GM23248 (cell line): ENCODE data around the gene NUDC.

Experiments
- EZH2 ChIP-seq: fragments of 200-600 bp; sonication (generic); IDR thresholded peaks from 2 replicates; pipeline ENCODE4 v1.6.1; 2018; ENCODE audit warnings: antibody characterized with exemption, mild to moderate bottlenecking; ENCODE audit not compliant: insufficient read depth, poor library complexity, severe bottlenecking
- EZH2phosphoT487 ChIP-seq: fragments of 200-600 bp; sonication (generic); IDR thresholded peaks from 2 replicates; pipeline ENCODE4 v1.6.1; 2018; ENCODE audit warnings: antibody characterized with exemption, moderate library complexity, mild to moderate bottlenecking, low read depth; ENCODE audit not compliant: insufficient read depth

GRCh38 chr1:26900815-26901511 lies 20.6 kb upstream of the NUDC start:
- TF ChIP-seq EZH2 (no peak), EZH2phosphoT487 (no peak)
